AG04450 (cell line): ENCODE results near the gene KLRC4. TPM values are rescaled to one million over a fixed set of nuclear protein-coding genes. Genes with fewer than 3 reads are reported as not detected.

Experiments used
- CTCF ChIA-PET: fragments of 300-600, 350-600 bp; formaldehyde crosslinking; extraction: SDS; loops from one replicate; lab custom pipeline; 2022; ENCODE audit warnings: antibody characterized with exemption, inconsistent platforms; lab: Charles Lee
- POLR2A ChIA-PET: fragments of 350-600 bp; formaldehyde crosslinking; extraction: SDS; loops from one replicate; lab custom pipeline; 2021; ENCODE audit warnings: antibody characterized with exemption, inconsistent platforms; lab: Yijun Ruan, JAX
- DNase-seq: peaks from one replicate; pipeline ENCODE4 v3.0.0-alpha.2; 2011; ENCODE audit warnings: low read depth, low spot score
- H3K27ac ChIP-seq: one replicate; pipeline ENCODE4 v1.5.1; 2012; ENCODE audit warnings: low read depth, low read length, control low read depth
- H3K27me3 ChIP-seq: one replicate; pipeline ENCODE4 v1.6.0; 2012; ENCODE audit warnings: low read length; ENCODE audit not compliant: control insufficient read depth, insufficient read depth
- H3K4me3 ChIP-seq: 2 replicates; pipeline ENCODE4 v1.5.1; 2011; ENCODE audit warnings: mild to moderate bottlenecking, low read depth, low read length, control low read depth
- H3K9me3 ChIP-seq: 2 replicates; pipeline ENCODE4 v1.5.1; 2012; ENCODE audit warnings: low read length; ENCODE audit not compliant: control insufficient read depth, insufficient read depth
- polyA minus RNA-seq: library from RNA; depleted of rRNA, polyadenylated mRNA; stranded (reverse); fragments of >200 nt; gene quantifications from 2 replicates; pipeline ENCODE4 v1.2.3, GENCODE V29; 2011; rRNA and poly(A)+ RNA removed
- polyA plus RNA-seq: library from polyadenylated mRNA; depleted of rRNA; stranded (reverse); fragments of >200 nt; gene quantifications from 2 replicates; pipeline ENCODE4 v1.2.3, GENCODE V29; 2011; rRNA removed
- TF ChIP-seq, protein P1 (sequence below): IDR thresholded peaks from 2 replicates; pipeline ENCODE4 v1.5.1; 2011; ENCODE audit warnings: low read depth, low read length, control low read depth, inconsistent platforms

The KLRC4 gene, protein sequence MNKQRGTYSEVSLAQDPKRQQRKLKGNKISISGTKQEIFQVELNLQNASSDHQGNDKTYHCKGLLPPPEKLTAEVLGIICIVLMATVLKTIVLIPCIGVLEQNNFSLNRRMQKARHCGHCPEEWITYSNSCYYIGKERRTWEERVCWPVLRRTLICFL
- polyA plus RNA-seq, result not detected in 2 replicates
- not detected in 2 replicates for polyA minus RNA-seq

DNA sequence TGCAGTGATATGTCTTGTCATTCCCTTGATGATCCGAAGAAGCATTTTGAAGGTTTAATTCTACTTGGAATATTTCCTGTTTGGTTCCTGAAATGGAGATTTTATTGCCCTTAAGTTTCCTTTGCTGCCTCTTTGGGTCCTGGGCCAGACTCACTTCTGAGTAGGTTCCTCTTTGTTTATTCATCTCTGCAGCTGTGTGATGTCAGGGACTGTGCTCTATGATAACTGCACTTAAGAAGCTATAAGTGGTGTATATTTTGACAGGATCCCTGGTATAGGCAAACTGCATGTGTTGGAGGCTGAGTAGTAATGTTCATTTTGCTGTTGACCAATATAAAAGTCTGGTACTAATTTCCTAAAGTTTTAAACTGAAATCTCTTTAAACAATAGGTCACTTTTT is at the start of gene KLRC4:
Gene KLRC4 (minus strand): TSS at position 366 of the 400 bp plus-strand sequence. CDS start 182 bp downstream, at position 184.
- Histone ChIP-seq H3K4me3 (no peak within 1 kb of the TSS), H3K27me3 (no peaks in the 10 kb centered on the region), H3K27ac (no peak within 1 kb of the TSS), H3K9me3 (no peaks in the 10 kb centered on the region)
- TF ChIP-seq, protein P1, sequence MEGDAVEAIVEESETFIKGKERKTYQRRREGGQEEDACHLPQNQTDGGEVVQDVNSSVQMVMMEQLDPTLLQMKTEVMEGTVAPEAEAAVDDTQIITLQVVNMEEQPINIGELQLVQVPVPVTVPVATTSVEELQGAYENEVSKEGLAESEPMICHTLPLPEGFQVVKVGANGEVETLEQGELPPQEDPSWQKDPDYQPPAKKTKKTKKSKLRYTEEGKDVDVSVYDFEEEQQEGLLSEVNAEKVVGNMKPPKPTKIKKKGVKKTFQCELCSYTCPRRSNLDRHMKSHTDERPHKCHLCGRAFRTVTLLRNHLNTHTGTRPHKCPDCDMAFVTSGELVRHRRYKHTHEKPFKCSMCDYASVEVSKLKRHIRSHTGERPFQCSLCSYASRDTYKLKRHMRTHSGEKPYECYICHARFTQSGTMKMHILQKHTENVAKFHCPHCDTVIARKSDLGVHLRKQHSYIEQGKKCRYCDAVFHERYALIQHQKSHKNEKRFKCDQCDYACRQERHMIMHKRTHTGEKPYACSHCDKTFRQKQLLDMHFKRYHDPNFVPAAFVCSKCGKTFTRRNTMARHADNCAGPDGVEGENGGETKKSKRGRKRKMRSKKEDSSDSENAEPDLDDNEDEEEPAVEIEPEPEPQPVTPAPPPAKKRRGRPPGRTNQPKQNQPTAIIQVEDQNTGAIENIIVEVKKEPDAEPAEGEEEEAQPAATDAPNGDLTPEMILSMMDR, result no peak
- ChIA-PET POLR2A (no interaction called here), CTCF (no interaction called here)
- no peak for DNase-seq

DNA sequence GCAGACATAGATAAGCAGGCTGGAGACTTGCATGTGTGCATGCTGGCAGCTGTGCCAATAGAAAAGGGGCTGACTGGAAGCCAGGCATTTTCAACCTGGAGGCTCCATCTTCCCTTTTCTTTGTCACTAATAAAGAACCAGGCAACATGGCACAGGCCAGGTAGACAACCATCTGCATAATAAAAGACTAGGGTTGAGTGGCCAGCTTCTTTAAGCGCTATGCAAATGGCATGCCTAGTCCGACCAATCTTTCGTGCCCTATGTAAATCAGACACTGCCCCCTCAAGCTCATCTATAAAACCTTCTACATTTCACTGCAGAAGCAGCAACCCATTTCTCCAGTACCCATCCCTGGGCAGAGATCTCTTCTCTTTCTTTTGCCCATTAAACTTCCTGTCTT is 48.2 kb upstream of the KLRC4 start:
- DNase-seq, result no peak
- H3K27ac ChIP-seq, result no peak overlapping the region
- no peaks in the 10 kb centered on the region for H3K9me3 ChIP-seq
- POLR2A ChIA-PET, result no interaction called here
- TF ChIP-seq, protein P1, result no peak
- no peak overlapping the region for H3K4me3 ChIP-seq
- H3K27me3 ChIP-seq, result no peaks in the 10 kb centered on the region
- CTCF ChIA-PET, result no interaction called here

DNA sequence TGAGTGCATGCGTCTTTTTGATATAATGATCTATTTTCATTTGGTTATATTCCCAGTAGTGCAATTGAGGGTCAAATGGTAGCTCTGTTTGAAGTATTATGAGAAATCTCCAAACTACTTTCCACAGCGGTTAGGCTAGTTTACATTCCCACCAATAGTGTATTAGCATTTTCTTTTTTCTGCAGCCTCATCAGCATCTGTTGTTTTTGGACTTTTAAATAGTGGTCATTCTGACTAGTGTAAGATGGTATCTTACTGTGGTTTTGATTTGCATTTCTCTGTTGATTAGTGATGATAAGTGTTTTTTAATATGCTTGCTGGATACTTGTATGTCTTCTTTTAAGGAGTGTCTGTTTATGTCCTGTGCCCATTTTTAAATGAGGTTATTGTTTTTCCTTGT is 47.3 kb upstream of the KLRC4 start:
- no peaks in the 10 kb centered on the region for H3K9me3 ChIP-seq
- ChIA-PET CTCF (no interaction called here), POLR2A (no interaction called here)
- no peak overlapping the region for H3K4me3 ChIP-seq
- H3K27me3 ChIP-seq, result no peaks in the 10 kb centered on the region
- no peak for DNase-seq
- H3K27ac ChIP-seq, result no peak overlapping the region
- TF ChIP-seq, protein P1, result no peak

DNA sequence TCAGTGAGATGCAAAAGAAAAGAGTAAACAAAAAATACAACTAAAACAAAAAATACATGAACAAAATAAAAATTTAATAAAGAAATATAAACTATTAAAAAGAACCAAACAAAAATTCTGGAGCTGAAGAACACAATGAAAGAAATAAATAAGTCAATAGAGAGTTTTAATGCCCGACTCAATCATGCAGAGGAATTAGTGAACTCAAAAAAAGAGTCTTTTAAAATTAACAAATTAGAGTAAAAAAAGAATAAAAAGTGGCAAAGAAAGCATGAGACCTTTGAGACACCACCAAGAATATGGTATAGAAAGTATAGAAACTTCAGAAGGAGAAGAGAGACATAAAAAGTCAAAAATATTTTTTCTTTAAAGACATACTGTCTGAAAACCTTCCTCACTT is 46.2 kb upstream of the KLRC4 start:
- Histone ChIP-seq H3K27me3 (no peaks in the 10 kb centered on the region), H3K4me3 (no peak overlapping the region), H3K9me3 (no peaks in the 10 kb centered on the region), H3K27ac (no peak overlapping the region)
- no peak for DNase-seq
- ChIA-PET CTCF (no interaction called here), POLR2A (no interaction called here)
- TF ChIP-seq, protein P1, result no peak

DNA sequence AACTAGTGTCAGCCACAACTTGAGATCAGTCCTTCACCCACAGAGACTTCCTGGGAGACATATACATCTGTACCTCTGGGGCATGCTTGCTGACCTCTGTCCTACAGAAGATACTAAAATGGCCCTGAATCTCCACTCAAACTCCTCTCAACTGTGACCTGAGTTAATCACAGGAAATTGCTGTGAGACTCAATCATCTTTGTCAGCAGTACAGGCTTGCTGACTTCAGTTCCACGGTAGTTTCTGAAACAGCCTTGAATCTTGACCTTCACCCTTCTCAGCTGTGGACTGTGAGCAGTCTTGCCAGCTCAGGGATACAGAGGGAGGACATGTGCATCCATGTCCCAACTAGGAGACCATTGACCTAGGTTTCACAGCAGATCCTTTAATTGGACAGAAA is 45.0 kb upstream of the KLRC4 start:
- H3K9me3 ChIP-seq, result no peaks in the 10 kb centered on the region
- ChIA-PET POLR2A (no interaction called here), CTCF (no interaction called here)
- H3K27ac ChIP-seq, result no peak overlapping the region
- TF ChIP-seq, protein P1, result no peak
- no peaks in the 10 kb centered on the region for H3K27me3 ChIP-seq
- H3K4me3 ChIP-seq, result no peak overlapping the region
- DNase-seq, result no peak
